HCEC 1CT (cell line): ENCODE measurements around the gene SLC66A1.
"Not testable (repeated sequence)": the region's sequence is repeated elsewhere in the genome, so short reads cannot be mapped to it uniquely, and the experiment has no call there.

Experiments used
- DNase-seq: peaks from one replicate; pipeline ENCODE4 v3.0.0-alpha.2; 2017

The SLC66A1 gene, protein sequence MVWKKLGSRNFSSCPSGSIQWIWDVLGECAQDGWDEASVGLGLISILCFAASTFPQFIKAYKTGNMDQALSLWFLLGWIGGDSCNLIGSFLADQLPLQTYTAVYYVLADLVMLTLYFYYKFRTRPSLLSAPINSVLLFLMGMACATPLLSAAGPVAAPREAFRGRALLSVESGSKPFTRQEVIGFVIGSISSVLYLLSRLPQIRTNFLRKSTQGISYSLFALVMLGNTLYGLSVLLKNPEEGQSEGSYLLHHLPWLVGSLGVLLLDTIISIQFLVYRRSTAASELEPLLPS

GRCh38 chr1:19311931-19312781, at the start of gene SLC66A1, which contains the start of gene AKR7A2:
TSS of gene SLC66A1 (plus strand) at chr1:19312326. CDS start at chr1:19317678, 5,352 bp downstream.
TSS of gene AKR7A2 (minus strand) at chr1:19312144. CDS start at chr1:19312124, 20 bp downstream.
- peak; percentile 92 for DNase-seq

DNA sequence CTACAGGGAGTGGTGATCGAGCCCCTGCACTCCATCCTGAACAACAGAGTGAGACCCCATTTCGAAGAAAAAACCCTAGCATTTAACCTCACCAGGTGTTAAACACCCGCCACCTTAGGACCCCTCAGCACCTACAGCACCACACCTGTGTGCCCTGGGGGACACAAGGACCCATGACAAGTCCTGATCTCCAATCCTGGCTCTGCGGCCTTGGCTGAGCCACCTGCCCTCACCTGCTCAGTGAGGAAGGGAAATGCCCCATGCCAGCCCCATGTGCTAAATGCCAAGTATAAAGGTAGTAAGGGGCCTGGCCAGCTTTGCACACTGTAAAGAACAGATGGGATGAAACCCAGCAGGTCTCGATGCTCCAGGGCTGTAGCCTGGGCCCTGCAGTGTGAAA, 49.4 kb upstream of the SLC66A1 start:
- no peak for DNase-seq

DNA sequence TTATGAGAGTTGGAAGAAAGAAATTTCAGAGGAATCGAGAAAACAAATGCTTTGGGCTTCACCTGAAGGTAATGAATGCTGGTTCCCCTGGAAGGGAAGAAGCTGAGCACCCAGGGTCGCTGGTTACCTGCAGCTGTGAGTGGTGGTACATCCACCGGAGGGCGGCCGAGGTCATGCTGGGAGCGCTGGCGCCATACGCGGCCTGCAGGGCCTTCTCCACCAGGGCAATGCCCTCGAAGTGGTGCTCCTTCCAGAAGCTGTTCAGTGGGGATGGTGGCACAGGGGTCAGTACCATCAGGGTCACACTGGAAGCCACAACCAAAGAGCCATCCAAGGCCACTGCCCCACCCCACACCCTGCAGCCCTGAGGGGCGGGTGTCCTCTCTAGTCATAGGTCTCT, 43.7 kb upstream of the SLC66A1 start:
- no peak for DNase-seq

DNA sequence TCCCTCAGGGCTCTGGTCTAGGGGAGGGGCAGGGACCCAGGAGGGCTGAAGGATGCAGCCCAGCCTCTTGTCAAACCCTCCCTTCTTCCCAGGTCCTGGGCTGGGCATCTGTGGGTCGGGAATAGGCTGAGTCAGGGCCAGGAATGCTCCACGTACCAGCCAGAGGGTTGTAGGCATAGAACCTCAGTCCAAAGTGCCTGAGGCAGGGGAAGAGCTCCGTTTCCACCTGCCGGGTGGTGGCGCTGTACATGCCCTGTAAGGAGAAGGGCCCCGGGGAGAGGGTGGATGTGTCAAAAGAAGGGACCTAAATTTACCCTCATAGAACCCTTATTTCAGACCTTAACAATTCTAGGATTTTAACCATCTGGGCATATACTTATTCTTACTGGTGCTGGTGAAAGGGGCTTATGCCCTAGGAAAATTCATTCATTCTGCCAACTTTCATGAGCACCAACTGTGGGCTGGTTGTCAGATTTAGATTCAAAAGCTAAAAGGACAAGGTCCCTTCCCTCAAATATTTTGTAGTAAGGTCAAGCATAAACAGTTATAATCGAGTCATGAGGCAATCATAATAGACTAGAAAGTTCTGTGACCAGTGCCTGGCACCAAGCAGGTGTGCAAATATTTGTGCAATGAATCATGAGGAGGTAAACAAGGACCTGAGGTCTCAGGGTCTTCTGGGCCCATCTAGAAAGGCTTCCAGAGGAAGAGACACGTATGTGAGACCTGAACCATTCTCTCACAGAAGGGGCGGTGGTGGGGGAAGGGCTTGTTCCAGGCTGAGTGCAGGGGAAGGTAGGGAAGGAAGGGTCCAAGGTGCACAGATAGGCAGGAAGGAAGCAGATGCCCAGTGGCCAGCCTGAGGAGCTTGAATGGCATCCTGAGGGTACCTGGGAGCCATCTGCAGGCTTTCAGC, 42.4 kb upstream of the SLC66A1 start:
- DNase-seq, result not testable (repeated sequence)

GRCh38 chr1:19270343-19270730, 41.8 kb upstream of the SLC66A1 start:
- DNase-seq, result not testable (repeated sequence)

DNA sequence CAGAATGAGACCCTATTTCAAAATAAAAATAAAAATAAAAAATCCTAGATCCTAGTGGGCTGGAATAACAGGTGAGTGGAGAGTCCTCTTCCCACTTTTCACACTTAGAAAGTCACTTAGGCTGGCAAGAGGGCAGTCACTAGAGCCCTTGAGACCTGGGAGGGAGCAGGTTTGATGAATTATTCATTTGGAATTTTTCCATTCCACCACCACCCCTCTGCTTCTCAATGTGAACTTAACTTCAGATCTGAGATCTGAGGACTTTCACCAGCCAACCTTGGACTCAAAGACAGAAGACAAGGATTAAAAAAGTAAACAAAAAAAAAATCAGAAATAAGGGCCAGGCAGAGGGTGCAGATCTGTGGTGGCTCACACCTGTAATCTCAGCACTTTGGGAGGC, 40.1 kb upstream of the SLC66A1 start:
- no peak for DNase-seq

- no peak for DNase-seq
Measured at GRCh38 chr1:19273106-19273843, 38.9 kb upstream of the SLC66A1 start.

- not testable (repeated sequence) for DNase-seq
Measured at GRCh38 chr1:19273844-19274531, 38.1 kb upstream of the SLC66A1 start.

DNA sequence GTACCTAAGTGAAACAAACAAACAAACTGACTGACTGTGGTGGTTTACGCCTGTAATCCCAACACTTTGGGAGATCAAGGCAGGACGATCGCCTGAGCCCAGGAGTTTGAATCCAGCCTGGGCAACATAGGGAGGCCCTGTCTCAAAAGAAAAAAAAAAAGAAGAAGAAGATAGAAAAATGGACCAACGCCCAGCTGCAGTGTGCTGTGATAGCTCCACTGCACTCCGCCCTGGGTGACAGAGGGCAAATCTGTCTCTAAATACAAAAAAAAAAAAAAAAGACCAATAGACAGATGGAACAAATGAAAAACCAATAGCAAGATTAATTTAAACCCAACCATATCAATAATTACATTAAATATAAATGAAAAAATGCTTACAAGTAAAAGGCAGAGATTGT, 37.5 kb upstream of the SLC66A1 start:
- DNase-seq, result no peak

GRCh38 chr1:19283891-19284290, 28.2 kb upstream of the SLC66A1 start:
- no peak for DNase-seq

GRCh38 chr1:19284881-19285280, 27.2 kb upstream of the SLC66A1 start:
- DNase-seq, result no peak

DNA sequence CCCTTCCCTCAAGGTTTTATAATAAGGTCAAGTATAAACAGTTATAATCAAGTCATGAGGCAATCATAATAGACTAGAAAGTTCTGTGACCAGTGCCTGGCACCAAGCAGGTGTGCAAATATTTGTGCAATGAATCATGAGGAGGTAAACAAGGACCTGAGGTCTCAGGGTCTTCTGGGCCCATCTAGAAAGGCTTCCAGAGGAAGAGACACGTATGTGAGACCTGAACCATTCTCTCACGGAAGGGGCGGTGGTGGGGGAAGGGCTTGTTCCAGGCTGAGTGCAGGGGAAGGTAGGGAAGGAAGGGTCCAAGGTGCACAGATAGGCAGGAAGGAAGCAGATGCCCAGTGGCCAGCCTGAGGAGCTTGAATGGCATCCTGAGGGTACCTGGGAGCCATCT, 26.8 kb upstream of the SLC66A1 start:
- not testable (repeated sequence) for DNase-seq

DNA sequence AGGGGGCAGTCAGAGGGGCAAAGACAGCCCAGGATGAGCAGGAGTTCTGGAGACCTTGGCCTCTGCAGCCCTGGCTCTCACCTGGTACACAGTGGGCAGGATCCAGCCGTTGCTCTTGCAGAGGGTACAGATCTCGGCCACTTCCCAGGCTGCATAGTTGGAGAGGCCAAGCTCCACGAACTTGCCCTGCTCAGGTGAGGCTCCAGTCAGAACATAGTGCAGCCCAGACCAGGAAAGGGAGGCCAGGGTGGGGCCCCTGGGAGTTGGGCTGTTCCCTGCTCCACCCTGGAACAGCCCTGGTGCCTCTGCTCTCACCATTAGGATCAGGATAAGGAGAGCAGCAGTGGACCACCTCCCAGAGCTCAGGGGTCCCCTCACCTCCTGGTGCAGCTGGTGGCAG, 26.3 kb upstream of the SLC66A1 start:
- not testable (repeated sequence) for DNase-seq

- DNase-seq, result no peak
Measured at GRCh38 chr1:19287436-19288185, 24.5 kb upstream of the SLC66A1 start.

DNA sequence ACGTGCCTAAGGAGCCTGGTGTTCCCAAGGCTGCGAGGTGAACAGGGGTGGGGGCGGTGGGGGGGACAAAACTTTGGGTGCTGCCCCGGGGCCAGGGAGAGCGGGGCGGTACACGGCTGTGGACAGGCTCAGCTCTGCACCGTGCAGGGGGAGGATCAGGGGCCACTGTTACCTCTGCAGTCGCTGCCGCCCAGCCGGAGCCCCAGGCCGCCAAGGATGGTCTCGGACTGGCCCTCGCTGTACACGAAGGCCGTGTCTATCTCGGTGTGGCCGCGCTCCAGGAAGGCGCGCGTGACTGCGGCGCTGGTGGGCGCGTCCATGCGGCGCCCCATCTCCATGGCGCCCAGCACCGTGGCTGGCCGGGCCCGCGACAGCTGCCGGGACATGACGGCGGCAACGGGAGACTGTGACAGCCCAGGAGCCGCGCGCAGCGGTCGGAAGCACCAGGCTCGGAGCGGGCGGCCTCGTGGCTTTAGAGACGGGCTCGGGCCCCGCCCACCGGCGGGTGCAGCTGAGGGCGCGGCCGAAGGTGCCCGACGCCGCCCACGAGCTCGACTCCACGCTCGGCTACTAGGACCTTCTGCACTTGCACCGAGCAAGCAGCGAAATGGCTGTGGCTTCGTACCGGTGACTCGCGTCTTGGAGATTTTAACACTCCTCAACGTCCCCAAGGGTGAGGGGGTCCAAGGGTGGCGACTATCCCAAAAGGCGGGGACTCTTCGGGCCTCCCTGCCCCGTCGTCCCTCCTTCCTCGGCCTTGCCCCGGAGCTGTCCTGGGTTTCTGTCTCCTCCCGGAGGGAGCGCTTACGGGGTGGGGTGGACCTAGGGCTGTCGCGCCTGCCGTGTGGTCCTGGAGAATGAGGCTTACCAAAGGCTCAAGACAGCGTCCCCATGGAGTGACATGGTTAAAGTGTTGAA, 23.5 kb upstream of the SLC66A1 start, which contains the start of gene AKR7A3:
Gene AKR7A3 (minus strand): TSS at position 447 of the 918 bp plus-strand sequence. CDS start 61 bp downstream, at position 386.
- DNase-seq, result not testable (repeated sequence)

DNA sequence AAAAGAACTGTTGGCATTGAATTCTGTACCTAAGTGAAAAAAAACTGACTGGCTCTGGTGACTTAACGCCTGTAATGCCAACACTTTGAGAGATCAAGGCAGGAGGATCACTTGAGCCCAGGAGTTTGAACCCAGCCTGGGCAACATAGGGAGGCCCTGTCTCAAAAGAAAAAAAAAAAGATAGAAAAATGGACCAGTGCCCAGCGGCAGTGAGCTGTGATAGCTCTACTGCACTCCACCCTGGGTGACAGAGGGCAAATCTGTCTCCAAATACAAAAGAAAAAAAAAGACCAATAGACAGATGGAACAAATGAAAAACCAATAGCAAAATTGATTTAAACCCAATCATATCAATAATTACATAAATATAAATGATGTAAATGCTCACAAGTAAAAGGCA, 22.9 kb upstream of the SLC66A1 start:
- no peak for DNase-seq

DNA sequence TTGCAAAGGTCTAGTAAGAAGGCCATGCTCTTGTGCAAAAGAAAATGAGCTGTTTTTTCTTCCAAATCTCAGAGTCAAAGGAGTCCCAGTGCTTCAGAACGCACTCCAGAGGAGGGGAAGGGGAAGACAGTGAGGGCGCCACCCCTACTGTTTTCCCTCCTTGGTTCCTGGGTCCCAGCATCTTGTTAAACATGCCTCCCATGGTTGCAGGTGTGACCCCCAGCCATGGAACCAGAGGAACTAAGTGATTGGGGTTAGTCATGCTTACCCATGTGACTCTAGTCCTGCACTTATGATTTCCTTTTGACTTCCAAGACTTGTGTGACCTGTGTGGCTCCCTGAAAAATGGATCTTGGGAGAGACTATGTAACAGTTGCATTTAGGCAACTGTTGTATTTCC, 17.5 kb upstream of the SLC66A1 start:
- DNase-seq, result no peak

GRCh38 chr1:19300211-19300610, 11.9 kb upstream of the SLC66A1 start:
- no peak for DNase-seq

GRCh38 chr1:19304081-19304480, 8.0 kb upstream of the SLC66A1 start:
- DNase-seq, result not testable (repeated sequence)

DNA sequence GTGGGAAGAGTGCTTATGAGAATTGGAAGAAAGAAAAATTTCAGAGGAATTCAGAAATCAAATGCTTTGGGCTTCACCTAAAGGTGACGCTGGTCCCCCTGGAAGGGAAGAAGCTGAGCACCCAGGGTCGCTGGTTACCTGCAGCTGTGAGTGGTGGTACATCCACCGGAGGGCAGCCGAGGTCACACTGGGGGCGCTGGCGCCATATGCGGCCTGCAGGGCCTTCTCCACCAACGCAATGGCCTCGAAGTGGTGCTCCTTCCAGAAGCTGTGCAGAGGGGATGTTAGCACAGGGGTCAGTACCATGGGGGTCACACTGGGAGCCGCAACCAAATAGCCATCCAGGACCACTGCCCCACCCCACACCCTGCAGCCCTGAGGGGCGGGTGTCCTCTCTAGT, 6.2 kb upstream of the SLC66A1 start:
- DNase-seq, result no peak
